CD4-positive, alpha-beta T cell (primary cell): ENCODE measurements around the gene TMEM131. TPM values are rescaled to one million over a fixed set of nuclear protein-coding genes. Genes with fewer than 3 reads are reported as not detected.

Experiments
- ATAC-seq: fragments of 200-7000 bp; cut with Tn5 transposase; one replicate; pipeline ENCODE4 v1.10.0; 2022; ENCODE audit warnings: mild to moderate bottlenecking; ENCODE audit not compliant: poor library complexity
- CTCF ChIA-PET: fragments of 350-600 bp; sonication (Branson Sonifier 250); formaldehyde crosslinking; loops from one replicate; lab custom pipeline; 2021; ENCODE audit warnings: antibody characterized with exemption, inconsistent platforms; lab: Charles Lee
- POLR2A ChIA-PET: fragments of 350-600 bp; sonication (Branson Sonifier 250); formaldehyde crosslinking; loops from one replicate; lab custom pipeline; 2021; ENCODE audit warnings: antibody characterized with exemption, inconsistent platforms; lab: Charles Lee
- DNase-seq, 14 experiments: peaks; one replicate each; pipeline ENCODE4 v3.0.0-alpha.2; 2013 to 2020; ENCODE audit warnings: mixed read lengths in 2 of 14
- H3K27ac ChIP-seq, 2 donors: one replicate each; pipeline versions ENCODE4 v1.5.1 to v1.7.0; 2013; ENCODE audit warnings: low read length in 2 of 2, low read depth in 1 of 2, mild to moderate bottlenecking in 1 of 2
- H3K27me3 ChIP-seq, 2 experiments: 1 replicate in 1 of 2; 2 replicates in 1 of 2; pipeline versions ENCODE4 v1.6.1 to v1.7.0; 2013; ENCODE audit warnings: low read length in 2 of 2, control low read depth in 1 of 2, mild to moderate bottlenecking in 1 of 2, moderate library complexity in 1 of 2; ENCODE audit not compliant: insufficient read depth in 2 of 2, control insufficient read depth in 1 of 2
- H3K36me3 ChIP-seq: one replicate; pipeline ENCODE4 v1.6.1; 2013; ENCODE audit warnings: low read length, control low read depth; ENCODE audit not compliant: insufficient read depth
- H3K4me1 ChIP-seq: one replicate; pipeline ENCODE4 v1.6.1; 2013; ENCODE audit warnings: low read length, control low read depth; ENCODE audit not compliant: insufficient read depth
- H3K4me3 ChIP-seq: one replicate; pipeline ENCODE4 v1.5.1; 2013; ENCODE audit warnings: mild to moderate bottlenecking, low read length, moderate library complexity
- H3K9me3 ChIP-seq, 2 experiments: 1 replicate in 1 of 2; 2 replicates in 1 of 2; pipeline versions ENCODE4 v1.6.1 to v1.7.0; 2013; ENCODE audit warnings: low read length in 2 of 2, mild to moderate bottlenecking in 2 of 2, control low read depth in 1 of 2, moderate library complexity in 1 of 2; ENCODE audit not compliant: control insufficient read depth in 1 of 2, insufficient read depth in 1 of 2
- H3K27ac Mint-ChIP-seq: one replicate; pipeline ENCODE4 v1.8.0; 2020; ENCODE audit warnings: mixed read lengths
- H3K27me3 Mint-ChIP-seq: one replicate; pipeline ENCODE4 v1.8.0; 2021; ENCODE audit warnings: mixed read lengths
- H3K36me3 Mint-ChIP-seq: one replicate; pipeline ENCODE4 v1.8.0; 2021; ENCODE audit warnings: low read depth, mixed read lengths
- H3K4me1 Mint-ChIP-seq: one replicate; pipeline ENCODE4 v1.8.0; 2021; ENCODE audit warnings: low read depth, mixed read lengths
- H3K4me3 Mint-ChIP-seq: one replicate; pipeline ENCODE4 v1.8.0; 2020; ENCODE audit warnings: mild to moderate bottlenecking, mixed read lengths
- H3K9me3 Mint-ChIP-seq: one replicate; pipeline ENCODE4 v1.8.0; 2020; ENCODE audit warnings: mixed read lengths
- intact Hi-C, 2 experiments: fragments of 100-400 bp; cut with DNase I in 1 of 2; cut with micrococcal nuclease in 1 of 2; formaldehyde crosslinking; loops; one replicate each; pipeline versions ENCODE4 v1.15.1 to v1.9.0; 2023 to 2025; cut with DNase I, micrococcal nuclease
- total RNA-seq, 174 experiments: library from RNA in 2 of 174; stranded (reverse) in 2 of 174; gene quantifications; one replicate each; pipeline ENCODE4 v1.2.3 and lab custom pipeline; 2021 to 2026
- TF ChIP-seq, protein P1 (sequence below): fragments of 200-600 bp; IDR thresholded peaks from one replicate; pipeline ENCODE4 v1.8.0; 2022; ENCODE audit warnings: antibody characterized with exemption, mild to moderate bottlenecking

Gene TMEM131
- total RNA-seq, 2 experiments from 2014 or later = 29.2 to 33.6 TPM

DNA sequence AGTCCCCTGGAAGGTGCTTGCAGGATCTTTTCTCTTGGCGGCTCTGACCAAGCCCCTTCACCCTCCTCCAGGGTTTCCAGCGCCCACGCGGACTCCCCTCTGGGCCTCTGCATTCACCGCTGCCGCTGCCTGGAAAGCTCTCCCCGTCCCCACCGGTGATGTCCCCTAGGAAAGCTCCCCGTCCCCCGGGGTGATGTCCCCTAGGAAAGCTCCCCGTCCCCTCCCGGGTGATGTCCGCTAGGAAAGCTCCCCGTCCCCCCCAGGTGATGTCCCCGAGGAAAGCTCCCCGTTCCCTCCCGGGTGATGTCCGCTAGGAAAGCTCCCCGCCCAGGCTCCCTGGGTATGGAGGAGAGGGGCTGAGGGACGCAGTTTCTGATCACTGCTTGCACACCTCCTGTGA, 254.5 kb downstream of the TMEM131 start:
- CTCF ChIA-PET = interaction anchor here (1.0 to 1.9 kb wide), 8 partner anchors 14 to 150 kb away, joined by 3 to 11 read pairs (median 5); partner anchors contain the start of gene ZAP70
- H3K27ac ChIP-seq = peak overlapping the region; percentile 34 to 74

DNA sequence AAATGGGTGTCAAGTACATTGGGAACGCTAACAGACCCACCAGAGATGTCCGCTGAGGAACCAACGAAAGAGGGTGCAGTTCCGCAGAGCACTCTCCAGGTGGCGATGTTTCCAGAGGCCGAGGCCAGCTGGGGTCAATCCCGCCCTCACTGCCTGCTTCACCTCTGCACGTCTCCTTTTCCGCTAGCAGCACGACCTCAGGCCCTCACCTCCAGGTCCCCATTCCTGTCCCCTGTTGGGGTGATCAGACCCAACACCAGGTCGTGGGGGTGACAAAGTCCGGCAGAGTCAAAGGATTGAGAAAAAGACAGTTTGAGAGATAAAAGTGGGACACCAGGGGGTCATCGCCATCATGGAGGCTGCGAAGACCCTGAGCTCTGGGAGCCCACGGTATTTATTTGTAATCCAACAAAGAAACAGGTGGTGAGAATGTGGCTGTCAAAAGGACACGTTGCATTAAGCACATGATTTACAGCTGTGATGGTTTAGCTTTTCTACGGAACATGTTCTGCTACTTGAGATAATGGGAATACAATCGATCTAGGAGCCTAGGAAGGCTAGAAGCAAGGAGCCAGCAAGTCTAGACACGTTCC, 255.1 kb downstream of the TMEM131 start:
- peak; percentile 27 for ATAC-seq
- no peak overlapping the region for H3K4me3 ChIP-seq
- peaks cover 59% of the 10 kb centered on the region for H3K4me1 ChIP-seq
- intact Hi-C loops = no loop called here
- Mint-ChIP-seq H3K4me1 (peaks cover 65% of the 10 kb centered on the region), H3K27me3 (no peaks in the 10 kb centered on the region), H3K4me3 (no peak overlapping the region), H3K27ac (peak overlapping the region; percentile 79), H3K36me3 (peaks cover 65% of the 10 kb centered on the region), H3K9me3 (no peaks in the 10 kb centered on the region)
- TF ChIP-seq, protein P1, sequence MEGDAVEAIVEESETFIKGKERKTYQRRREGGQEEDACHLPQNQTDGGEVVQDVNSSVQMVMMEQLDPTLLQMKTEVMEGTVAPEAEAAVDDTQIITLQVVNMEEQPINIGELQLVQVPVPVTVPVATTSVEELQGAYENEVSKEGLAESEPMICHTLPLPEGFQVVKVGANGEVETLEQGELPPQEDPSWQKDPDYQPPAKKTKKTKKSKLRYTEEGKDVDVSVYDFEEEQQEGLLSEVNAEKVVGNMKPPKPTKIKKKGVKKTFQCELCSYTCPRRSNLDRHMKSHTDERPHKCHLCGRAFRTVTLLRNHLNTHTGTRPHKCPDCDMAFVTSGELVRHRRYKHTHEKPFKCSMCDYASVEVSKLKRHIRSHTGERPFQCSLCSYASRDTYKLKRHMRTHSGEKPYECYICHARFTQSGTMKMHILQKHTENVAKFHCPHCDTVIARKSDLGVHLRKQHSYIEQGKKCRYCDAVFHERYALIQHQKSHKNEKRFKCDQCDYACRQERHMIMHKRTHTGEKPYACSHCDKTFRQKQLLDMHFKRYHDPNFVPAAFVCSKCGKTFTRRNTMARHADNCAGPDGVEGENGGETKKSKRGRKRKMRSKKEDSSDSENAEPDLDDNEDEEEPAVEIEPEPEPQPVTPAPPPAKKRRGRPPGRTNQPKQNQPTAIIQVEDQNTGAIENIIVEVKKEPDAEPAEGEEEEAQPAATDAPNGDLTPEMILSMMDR = peak; percentile 65
- peak in 7 of 14 experiments; percentile 31 to 72 (median 48) for DNase-seq
- H3K9me3 ChIP-seq = no peaks in the 10 kb centered on the region
- ChIA-PET CTCF (interaction anchor here (0.5 to 1.9 kb wide), 10 partner anchors 14 to 150 kb away, joined by 3 to 11 read pairs (median 5); partner anchors contain the start of gene ZAP70), POLR2A (interaction anchor here (1.6 to 4.9 kb wide), 3 partner anchors 18 to 27 kb away, joined by 3 to 42 read pairs (median 20); partner anchors contain the start of gene ZAP70)
- H3K36me3 ChIP-seq = peaks cover 56% of the 10 kb centered on the region
- no peaks in the 10 kb centered on the region for H3K27me3 ChIP-seq
- H3K27ac ChIP-seq = no peak overlapping the region

More for the DNA sequence above, 254.5 kb downstream of the TMEM131 start:
- POLR2A ChIA-PET = interaction anchor here (0.9 to 4.9 kb wide), 5 partner anchors 18 to 31 kb away, joined by 3 to 42 read pairs (median 5); partner anchors contain the start of gene ZAP70
- H3K27ac Mint-ChIP-seq = peak overlapping the region; percentile 79
- H3K4me3 Mint-ChIP-seq = no peak overlapping the region
- intact Hi-C loops = no loop called here
- TF ChIP-seq, protein P1 = no peak
- ATAC-seq (no peak), DNase-seq (no peak)
- peaks cover 50% of the 10 kb centered on the region for H3K36me3 ChIP-seq
- H3K36me3 Mint-ChIP-seq = peaks cover 61% of the 10 kb centered on the region
- no peaks in the 10 kb centered on the region for H3K27me3 ChIP-seq
- H3K4me1 ChIP-seq = peaks cover 63% of the 10 kb centered on the region
- no peaks in the 10 kb centered on the region for H3K9me3 Mint-ChIP-seq
- H3K4me1 Mint-ChIP-seq = peaks cover 68% of the 10 kb centered on the region
- H3K27me3 Mint-ChIP-seq = no peaks in the 10 kb centered on the region
- no peaks in the 10 kb centered on the region for H3K9me3 ChIP-seq
- no peak overlapping the region for H3K4me3 ChIP-seq

DNA sequence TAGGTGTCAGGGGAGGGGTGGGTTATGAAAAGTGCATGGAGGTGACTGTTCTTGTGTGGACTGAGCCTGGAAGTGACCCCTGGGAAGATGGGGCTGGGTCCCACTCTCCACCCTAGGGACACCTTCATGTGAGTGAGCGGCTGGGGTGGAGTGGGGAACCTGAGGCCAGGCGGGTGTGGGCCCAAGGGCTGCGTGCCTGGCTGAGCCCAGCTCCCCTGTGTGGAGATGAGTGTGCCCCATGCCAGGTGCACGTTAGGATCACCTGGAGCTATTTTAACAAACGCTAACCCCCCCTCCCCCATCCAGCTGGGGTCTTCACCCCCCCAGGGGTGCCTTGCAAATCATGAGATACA, 255.9 kb downstream of the TMEM131 start:
- TF ChIP-seq, protein P1 = no peak
- intact Hi-C loops = no loop called here
- Mint-ChIP-seq H3K27me3 (no peaks in the 10 kb centered on the region), H3K36me3 (peaks cover 67% of the 10 kb centered on the region), H3K4me3 (no peak overlapping the region), H3K9me3 (no peaks in the 10 kb centered on the region), H3K4me1 (peaks cover 59% of the 10 kb centered on the region), H3K27ac (peak overlapping the region; percentile 79)
- POLR2A ChIA-PET = interaction anchor here (1.6 to 4.9 kb wide), 3 partner anchors 19 to 26 kb away, joined by 3 to 42 read pairs (median 20); partner anchors contain the start of gene ZAP70
- Histone ChIP-seq H3K9me3 (no peaks in the 10 kb centered on the region), H3K36me3 (peaks cover 64% of the 10 kb centered on the region), H3K4me3 (no peak overlapping the region), H3K4me1 (peaks cover 51% of the 10 kb centered on the region), H3K27me3 (no peaks in the 10 kb centered on the region), H3K27ac (no peak overlapping the region)
- CTCF ChIA-PET = interaction anchor here (1.1 to 1.9 kb wide), 5 partner anchors 13 to 40 kb away, joined by 5 to 11 read pairs (median 6); no protein-coding TSS in a partner anchor
- ATAC-seq = no peak
- DNase-seq = peak in 1 of 14 experiments; percentile 29
